ENCODE measurements around the gene MAN1B1. TPM values are rescaled to one million over a fixed set of nuclear protein-coding genes. Genes with fewer than 3 reads are reported as not detected.

Gene MAN1B1
- total RNA-seq, 1 experiment from 2014 or later = 46.5 TPM

DNA sequence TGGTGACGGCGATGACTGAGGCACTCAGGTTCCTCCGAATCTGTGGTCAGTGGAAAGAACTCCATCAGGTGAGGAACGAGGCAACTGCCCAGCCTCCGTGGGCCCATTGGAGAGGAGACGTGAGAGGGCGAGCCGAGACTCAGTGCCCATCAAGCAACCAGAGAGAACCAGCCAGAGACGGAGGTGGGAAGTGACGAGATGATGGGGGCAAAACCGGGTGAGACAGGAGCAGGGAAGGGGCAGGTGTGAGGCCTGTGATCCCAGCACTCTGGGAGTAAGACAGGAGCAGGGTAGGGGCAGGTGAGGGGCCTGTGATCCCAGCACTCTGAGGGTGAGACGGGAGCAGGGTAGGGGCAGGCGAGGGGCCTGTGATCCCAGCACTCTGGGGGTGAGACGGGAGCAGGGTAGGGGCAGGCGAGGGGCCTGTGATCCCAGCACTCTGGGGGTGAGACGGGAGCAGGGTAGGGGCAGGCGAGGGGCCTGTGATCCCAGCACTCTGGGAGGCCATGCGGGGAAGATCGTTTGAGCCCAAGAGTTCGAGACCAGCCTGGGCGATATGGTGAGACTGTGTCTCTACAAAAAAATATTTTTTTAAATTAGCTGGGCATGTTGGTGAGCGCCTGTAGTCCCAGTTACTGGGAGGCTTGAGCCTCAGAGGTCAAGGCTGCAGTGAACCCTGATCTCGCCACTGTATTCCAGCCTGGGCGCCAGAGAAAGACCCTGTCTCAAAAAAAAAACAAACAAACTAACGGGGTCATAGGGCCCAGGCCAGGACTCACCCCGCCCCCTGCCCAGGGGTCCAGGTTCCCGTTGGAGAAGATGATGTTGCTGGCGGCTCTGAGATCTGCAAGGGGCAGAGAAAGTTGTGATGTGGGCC, 24.4 kb downstream of the MAN1B1 start:
- BruUV-seq (replicated peaks) = no TSS peak
- Mint-ChIP-seq H3K27me3 (ENCODE audit: insufficient read depth, unreplicated experiment) (no peaks in the 10 kb centered on the region), H3K36me3 (ENCODE audit: insufficient read depth, unreplicated experiment) (peaks cover 17% of the 10 kb centered on the region), H3K4me1 (ENCODE audit: insufficient read depth, unreplicated experiment) (no peaks in the 10 kb centered on the region), H3K4me3 (ENCODE audit: unreplicated experiment) (no peak overlapping the region), H3K9me3 (ENCODE audit: unreplicated experiment) (no peaks in the 10 kb centered on the region), H3K27ac (ENCODE audit: low read depth, unreplicated experiment) (peak overlapping the region; percentile 33)
- no peak for TF ChIP-seq CTCF (IDR thresholded peaks at IDR 0.05; ENCODE audit: unreplicated experiment)
- ChIA-PET CTCF (interaction anchor here (0.6 kb wide), 1 partner anchor 193 kb away, joined by 3 read pairs; no protein-coding TSS in a partner anchor), POLR2A (no interaction called here)
- no peak for DNase-seq (ENCODE audit: unreplicated experiment)
- intact Hi-C loops (cut with micrococcal nuclease) = no loop called here

DNA sequence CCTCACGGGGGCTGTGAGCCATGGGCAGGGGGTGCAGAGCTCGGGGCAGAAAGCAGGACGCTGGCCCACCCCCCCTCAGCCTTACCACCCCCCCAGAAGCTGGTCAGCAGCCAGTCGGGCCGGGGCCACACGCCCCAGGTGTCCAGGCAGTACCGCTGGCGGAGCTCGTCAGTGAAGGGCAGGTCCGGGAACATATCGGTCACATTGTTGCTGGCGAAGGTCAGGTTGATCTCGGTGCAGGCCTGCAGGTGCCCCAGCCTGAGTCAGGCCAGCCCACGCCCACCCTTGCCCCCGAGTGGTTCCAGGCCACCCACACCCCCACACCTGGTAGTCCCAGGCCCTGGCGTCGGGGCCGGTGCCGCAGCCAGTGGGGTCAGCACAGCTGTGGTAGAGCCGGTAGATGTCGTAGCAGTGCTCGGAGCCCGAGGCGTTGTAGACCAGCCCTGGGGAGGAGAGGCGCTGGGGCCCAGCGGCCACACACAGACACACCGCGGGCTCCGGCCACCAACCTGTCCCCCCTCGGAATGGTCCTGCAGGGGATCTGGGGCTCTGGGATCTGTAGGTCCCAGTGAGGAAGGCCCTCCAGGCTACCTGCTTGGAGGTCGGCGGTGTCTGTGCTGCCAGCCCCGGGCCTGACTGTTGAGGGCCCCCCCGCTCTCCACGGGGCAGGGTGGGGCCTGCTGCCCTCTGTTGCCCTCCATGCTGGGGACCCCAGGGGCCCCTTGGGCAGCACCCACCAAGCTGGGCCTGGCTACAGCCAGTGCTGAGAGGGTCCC, 25.2 kb downstream of the MAN1B1 start:
- ChIA-PET POLR2A (interaction anchor here (1.7 kb wide), 1 partner anchor 29 kb away, joined by 3 read pairs; no protein-coding TSS in a partner anchor), CTCF (interaction anchor here (0.6 kb wide), 1 partner anchor 192 kb away, joined by 3 read pairs; no protein-coding TSS in a partner anchor)
- H3K27ac Mint-ChIP-seq (ENCODE audit: low read depth, unreplicated experiment) = no peak overlapping the region
- H3K9me3 Mint-ChIP-seq (ENCODE audit: unreplicated experiment) = no peaks in the 10 kb centered on the region
- intact Hi-C loops (cut with micrococcal nuclease) = no loop called here
- H3K36me3 Mint-ChIP-seq (ENCODE audit: insufficient read depth, unreplicated experiment) = peaks cover 17% of the 10 kb centered on the region
- no peaks in the 10 kb centered on the region for H3K4me1 Mint-ChIP-seq (ENCODE audit: insufficient read depth, unreplicated experiment)
- DNase-seq (ENCODE audit: unreplicated experiment) = no peak
- BruUV-seq (replicated peaks) = no TSS peak
- H3K4me3 Mint-ChIP-seq (ENCODE audit: unreplicated experiment) = no peak overlapping the region
- H3K27me3 Mint-ChIP-seq (ENCODE audit: insufficient read depth, unreplicated experiment) = no peaks in the 10 kb centered on the region
- no peak for TF ChIP-seq CTCF (IDR thresholded peaks at IDR 0.05; ENCODE audit: unreplicated experiment)

DNA sequence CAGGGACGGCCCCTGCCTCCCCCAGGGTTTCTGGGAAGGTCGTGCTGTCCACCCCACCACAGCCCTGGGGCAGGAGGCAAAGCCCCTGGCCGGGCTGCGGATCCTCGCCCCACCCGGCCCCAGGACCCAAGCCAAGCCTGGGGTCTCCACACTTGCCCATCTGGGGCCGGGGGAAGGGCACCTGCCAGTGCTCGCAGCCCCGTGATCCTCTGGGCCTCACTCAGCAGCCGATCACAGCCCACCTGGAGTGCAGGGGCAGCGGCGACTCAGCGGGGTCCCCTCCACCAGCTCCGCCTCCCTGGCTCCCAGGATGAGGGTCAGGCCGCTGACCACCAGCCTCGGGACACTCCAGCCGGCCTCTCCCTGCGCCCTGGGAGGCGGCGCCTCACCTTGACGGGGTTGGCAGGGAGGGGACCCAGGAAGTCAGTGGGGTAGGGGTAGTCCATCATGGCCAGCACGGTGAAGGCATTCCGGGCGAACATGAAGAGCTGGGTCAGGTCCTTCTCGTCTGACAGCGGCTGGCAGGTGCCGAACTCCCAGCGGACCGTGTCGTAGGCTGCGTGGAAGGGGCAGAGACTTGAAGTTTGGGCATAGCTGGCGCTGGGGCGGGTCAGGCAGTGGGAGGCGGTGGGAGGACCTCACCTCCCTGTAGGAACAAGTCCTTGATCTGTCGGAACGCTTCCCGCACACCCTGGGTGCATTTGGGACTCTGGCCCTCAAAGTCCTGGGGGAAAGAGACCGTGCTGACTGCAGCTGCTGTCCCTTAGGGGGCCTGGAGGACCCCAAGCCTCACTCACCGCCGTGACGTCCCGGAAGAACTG, 26.0 kb downstream of the MAN1B1 start:
- no TSS peak for BruUV-seq (replicated peaks)
- Mint-ChIP-seq H3K4me1 (ENCODE audit: insufficient read depth, unreplicated experiment) (no peaks in the 10 kb centered on the region), H3K9me3 (ENCODE audit: unreplicated experiment) (no peaks in the 10 kb centered on the region), H3K27ac (ENCODE audit: low read depth, unreplicated experiment) (no peak overlapping the region), H3K36me3 (ENCODE audit: insufficient read depth, unreplicated experiment) (peaks cover 17% of the 10 kb centered on the region), H3K4me3 (ENCODE audit: unreplicated experiment) (peak overlapping the region; percentile 62), H3K27me3 (ENCODE audit: insufficient read depth, unreplicated experiment) (no peaks in the 10 kb centered on the region)
- ChIA-PET POLR2A (interaction anchor here (1.7 kb wide), 1 partner anchor 30 kb away, joined by 3 read pairs; no protein-coding TSS in a partner anchor), CTCF (interaction anchor here (0.6 to 0.8 kb wide), 2 partner anchors 84 to 531 kb away, joined by 3 read pairs; no protein-coding TSS in a partner anchor)
- no peak for TF ChIP-seq CTCF (IDR thresholded peaks at IDR 0.05; ENCODE audit: unreplicated experiment)
- no peak for DNase-seq (ENCODE audit: unreplicated experiment)
- intact Hi-C loops (cut with micrococcal nuclease) = no loop called here

Data from MCF 10A (cell line).